H1 (cell line): Measurements from ENCODE around the gene RPL32. TPM values are rescaled to one million over a fixed set of nuclear protein-coding genes. Genes with fewer than 3 reads are reported as not detected.

ENCODE experiments used
- KDM1A ChIP-seq: fragments of 200-600, 300-600 bp; sonication (generic); IDR thresholded peaks from 2 replicates; pipeline ENCODE4 v1.7.1; 2016; ENCODE audit warnings: mild to moderate bottlenecking, low read length, borderline replicate concordance
- KDM5A ChIP-seq: fragments of 200-600 bp; IDR thresholded peaks from 2 replicates; pipeline ENCODE4 v1.7.1; 2012; ENCODE audit warnings: mild to moderate bottlenecking, low read length, inconsistent platforms, mixed read lengths
- NANOG ChIP-seq: IDR thresholded peaks from 2 replicates; pipeline ENCODE4 v1.6.1; 2011; ENCODE audit warnings: low read length, low read depth, mild to moderate bottlenecking, inconsistent platforms; ENCODE audit not compliant: insufficient read depth, poor library complexity, severe bottlenecking
- polyA plus RNA-seq, 7 experiments: library from polyadenylated mRNA; depleted of rRNA in 3 of 7; stranded (reverse) in 5 of 7; unstranded in 2 of 7; fragments of >200 nt in 5 of 7; fragments of 200-250 nt in 2 of 7; gene quantifications; 1 replicate in 5 of 7; 2 replicates in 1 of 7; 4 replicates in 1 of 7; pipeline versions ENCODE4 v1.2.1 to v1.2.3, GENCODE V29; 2011 to 2013; ENCODE audit warnings: missing spikeins in 2 of 7, mixed read lengths in 2 of 7
- total RNA-seq: library from RNA; stranded (reverse); fragmentation: NEBNext Ultra II Directional; extraction: Animal tissue kit (Norgen Biotek cat#: 25700); gene quantifications from 2 replicates; pipeline ENCODE4 v1.2.1, GENCODE V29; 2021

RPL32 gene
- total and polyA plus RNA-seq, 2 of the 8 experiments (the other 6 are each of a cell fraction or from before 2014, with no cell fraction given): 1,443 to 2,043 TPM

DNA sequence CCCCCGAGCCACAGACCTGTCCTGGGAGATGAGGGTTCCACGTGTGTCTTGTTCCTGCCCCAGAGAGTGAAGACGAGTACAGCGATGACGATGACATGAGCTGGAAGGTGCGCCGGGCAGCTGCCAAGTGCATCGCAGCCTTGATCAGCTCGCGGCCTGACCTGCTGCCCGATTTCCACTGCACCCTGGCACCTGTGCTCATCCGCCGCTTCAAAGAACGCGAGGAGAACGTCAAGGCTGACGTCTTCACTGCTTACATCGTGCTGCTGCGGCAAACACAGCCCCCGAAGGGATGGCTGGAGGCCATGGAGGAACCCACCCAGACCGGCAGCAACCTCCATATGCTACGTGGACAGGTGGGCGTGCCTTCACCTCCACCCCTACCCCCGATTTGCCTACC is 26.3 kb downstream of the RPL32 start (continued):
- TF ChIP-seq KDM5A (no peak), NANOG (no peak), KDM1A (no peak)
